NCI-H146 (cell line): ENCODE results near the gene IFT20.
"Not testable (repeated sequence)": the region's sequence is repeated elsewhere in the genome, so short reads cannot be mapped to it uniquely, and the experiment has no call there.

Source experiments
- DNase-seq: peaks from one replicate; lab custom pipeline; 2025; lab: John Stamatoyannopoulos, UW

IFT20 gene

DNA sequence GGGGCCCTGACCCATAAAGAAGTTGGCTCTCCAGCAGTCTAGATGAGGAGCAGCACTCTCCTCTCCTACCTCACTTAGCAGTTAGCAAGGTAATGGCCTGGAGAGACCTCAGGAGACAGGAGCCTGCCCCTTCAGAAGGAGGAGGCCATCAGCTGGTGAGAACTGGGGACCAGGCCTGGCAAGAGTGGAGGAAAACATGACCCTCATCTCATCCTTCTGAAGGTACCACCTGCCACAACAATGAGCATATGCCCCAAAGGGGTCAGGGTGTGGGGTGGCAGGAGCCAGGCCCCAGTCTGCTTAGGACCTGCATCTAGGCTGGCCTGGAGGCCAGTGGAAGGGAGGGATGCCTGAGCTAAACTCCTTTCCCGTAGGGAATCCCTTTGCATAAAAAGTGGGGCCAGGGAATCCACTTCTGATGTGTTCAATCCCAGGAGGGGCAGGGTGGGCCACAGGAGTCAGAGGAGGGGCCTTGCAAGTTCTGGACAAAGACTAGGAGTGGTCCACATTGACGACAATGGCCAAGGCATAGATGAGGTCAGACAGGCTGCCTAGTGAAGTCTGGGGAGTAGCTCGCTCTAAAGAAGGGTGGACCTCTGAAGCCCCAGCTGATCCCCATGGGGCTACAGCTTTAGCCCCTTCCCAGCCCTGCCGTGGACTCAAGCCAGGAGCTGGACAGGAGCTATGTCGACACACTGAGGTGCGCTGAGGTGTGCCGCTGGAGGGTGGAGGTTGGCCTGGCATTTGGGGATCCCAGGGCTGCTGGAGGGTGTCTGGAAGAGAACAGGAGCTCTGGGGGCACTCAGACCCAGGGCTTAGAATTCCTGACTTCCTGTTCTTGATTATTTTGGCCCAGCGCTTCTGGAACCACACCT lies 28.7 kb upstream of the IFT20 start:
- no peak for DNase-seq

GRCh38 chr17:28363186-28363585 lies 27.9 kb upstream of the IFT20 start:
- no peak for DNase-seq

- DNase-seq = no peak
These were observed 22.6 kb upstream of the IFT20 start for GRCh38 chr17:28357901-28358197.

DNA sequence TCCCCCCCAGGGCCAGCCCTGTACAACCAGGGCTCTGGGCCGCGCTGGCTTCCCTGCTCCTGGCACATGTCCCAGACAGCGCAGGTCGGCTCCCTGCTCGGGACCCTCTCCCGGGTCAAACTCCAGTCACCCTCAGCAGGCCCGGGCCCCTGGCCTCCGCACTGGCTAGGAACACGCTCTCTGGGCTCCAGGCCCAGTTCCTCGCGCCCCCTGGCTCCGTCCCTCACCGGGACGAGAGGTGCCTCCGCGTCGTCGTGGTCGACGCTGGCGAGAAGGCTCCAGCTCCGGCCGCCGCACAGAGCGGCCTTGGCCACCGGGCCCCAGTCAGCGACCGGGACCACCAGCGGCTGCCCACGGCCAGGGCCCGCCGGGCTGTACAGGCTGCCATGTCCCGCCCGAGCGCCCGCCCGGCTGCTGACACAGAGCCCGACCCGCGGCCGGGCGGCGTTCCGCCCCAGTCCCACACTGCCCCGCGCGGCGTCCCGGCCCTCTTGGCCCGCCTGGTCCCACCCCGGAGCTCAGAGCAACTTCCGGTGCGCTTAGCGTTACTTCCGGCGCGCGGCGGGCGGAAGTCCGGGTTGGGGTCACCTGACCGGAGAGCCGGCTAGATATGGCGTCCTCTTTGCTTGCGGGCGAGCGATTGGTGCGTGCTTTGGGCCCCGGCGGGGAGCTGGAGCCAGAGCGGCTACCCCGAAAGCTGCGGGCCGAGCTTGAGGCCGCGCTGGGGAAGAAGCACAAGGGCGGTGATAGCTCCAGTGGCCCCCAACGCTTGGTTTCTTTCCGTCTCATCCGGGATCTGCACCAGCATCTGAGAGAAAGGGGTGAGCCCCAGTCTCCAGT lies 22.0 kb upstream of the IFT20 start, which contains the start of gene POLDIP2:
Gene POLDIP2 (minus strand): TSS at position 467 of the 840 bp plus-strand sequence. CDS start 79 bp downstream, at position 388.
- peak; percentile 92 for DNase-seq

- no peak for DNase-seq
These were observed 15.0 kb upstream of the IFT20 start for GRCh38 chr17:28350271-28350670.

GRCh38 chr17:28348979-28349378 lies 13.7 kb upstream of the IFT20 start:
- no peak for DNase-seq

- no peak for DNase-seq
These were observed 12.1 kb upstream of the IFT20 start for GRCh38 chr17:28347261-28347891.

DNA sequence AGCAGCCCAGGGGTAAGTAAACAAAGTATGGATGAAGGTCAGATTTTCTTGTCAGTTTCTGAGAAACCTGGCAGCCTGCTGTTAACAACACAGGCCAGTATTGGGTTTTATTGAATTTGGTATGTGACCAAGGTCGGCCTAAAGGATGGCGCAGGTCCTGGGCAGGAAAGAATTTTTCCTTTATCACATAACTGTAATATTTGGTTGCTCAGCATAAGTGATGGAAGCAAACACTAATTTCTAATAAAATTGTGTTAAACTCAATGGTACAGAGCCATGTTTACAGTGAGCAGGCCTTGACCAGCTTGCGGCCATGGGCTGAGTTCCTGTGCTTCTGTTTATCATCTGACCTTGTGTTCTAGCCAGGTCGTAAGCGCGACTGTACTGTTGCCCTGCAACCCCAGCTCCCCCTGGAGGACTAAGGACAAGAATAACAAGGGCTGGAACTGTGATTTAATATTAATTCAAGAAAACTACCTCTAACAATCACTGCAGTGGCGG lies 11.5 kb upstream of the IFT20 start:
- no peak for DNase-seq

DNA sequence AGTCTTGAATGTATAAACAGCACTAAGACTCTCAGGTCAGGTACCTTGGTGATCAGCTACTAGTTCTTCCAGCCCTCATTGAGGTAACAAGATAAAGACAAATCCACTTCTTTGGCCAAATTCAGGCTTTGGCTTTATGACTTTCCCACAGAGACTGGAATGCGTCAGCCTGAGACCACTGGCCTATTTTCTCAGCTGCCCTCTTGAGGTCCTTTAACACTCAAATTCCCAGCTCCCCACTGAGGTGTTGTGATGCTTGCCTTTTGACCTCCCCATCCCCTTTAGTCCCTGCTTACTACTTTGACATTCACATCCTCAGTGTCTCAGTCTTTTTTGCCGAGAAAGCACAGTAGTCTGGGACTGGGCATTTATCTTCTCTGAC lies 10.9 kb upstream of the IFT20 start:
- no peak for DNase-seq

DNA sequence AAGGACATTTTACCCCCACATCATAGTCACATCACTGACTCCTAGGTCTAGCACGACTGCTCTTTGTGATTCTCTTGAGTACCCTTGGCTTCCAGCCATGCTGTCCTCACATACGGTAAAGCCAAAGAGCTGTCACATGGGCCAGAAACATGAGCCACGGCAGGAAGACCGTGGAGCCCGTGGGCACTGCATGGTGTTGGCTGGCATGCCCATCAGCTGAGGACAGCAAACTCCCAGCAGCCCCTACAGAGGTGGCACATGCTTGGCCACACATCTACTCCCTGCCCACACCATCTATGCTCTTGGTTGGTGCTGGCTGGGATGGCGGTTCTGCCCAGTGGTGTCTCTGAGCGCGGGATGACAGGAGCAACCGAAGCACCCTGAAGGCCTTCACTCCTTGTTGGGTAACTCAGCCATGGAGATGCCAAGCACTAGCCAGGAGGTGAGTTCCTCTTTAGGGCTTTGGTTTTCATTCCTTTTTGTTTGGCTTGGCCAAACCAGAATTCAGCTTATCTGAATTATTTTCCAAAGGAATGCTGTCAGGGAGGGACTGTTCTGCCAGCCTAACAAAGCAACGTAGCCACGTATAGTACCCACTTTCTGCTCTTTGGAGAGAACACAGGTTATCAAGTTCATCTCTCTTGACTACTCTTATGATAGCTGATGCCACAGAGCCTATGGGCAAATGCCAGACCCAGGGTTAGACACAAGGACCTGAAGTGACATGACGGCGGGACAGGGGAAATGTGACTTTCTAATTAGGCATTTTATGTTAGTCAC lies 10.3 kb upstream of the IFT20 start:
- DNase-seq = no peak

- no peak for DNase-seq
These were observed 9.2 kb upstream of the IFT20 start for GRCh38 chr17:28344435-28344901.

DNA sequence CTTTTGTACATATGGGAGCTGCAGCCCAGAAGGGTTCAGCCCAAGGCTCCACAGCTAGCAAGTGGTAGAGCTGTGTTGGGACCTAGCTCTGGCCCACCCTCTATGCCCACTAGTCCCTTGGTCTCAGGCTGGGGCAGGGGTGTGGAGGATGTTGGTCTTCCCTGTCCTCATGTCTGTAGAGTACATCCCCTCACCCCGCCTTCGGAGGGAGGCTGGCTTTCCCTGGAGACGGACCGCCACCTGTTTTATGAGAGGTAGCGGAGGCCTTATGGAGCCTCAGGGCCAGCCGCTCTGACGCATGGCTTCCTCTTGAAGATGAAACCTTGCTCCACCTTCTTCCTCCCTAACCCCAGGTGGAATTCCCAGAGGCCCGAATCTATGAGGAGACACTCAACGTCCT lies 8.7 kb upstream of the IFT20 start:
- DNase-seq = no peak

DNA sequence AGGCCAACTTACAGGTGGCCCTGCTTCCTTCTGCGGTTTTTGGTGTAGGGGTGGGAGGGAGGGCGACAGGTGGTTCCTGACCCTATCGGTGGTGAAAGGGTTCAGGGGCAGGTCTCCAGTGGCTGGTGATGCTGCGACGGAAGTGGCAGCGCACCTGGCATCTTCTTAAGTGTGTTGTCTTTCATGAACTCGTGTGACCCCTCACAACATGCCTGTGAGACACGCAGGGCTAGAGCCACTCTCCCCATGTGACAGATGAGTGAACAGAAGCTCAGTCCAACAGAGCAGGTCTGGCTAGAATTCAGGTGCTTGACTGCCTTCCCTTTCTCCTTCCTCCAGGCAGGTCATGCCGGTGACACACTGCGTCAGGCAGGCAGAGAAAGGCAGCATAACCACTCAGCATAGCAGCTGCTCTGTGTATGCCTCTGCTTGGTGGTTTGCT lies 8.2 kb upstream of the IFT20 start:
- DNase-seq = no peak

DNA sequence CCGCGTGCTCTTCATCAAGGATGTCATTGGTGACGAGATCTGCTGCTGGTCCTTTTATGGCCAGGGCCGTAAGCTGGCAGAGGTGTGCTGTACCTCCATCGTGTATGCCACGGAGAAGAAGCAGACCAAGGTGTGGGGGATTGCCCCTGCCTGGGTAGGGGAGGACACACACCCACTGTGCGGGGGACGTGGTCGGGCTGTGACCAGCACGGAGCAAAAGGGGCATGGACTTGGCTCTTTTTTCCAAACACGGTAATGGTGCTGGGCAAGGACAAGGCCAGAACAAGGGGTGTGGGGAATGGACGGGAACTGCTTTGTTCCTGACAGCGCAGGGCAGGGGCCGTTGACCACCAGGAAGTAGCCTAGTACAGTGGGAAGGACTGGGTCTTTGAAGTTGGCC lies 7.0 kb upstream of the IFT20 start:
- no peak for DNase-seq

- DNase-seq = no peak
These were observed 6.2 kb upstream of the IFT20 start for GRCh38 chr17:28341516-28341915.

GRCh38 chr17:28340374-28340773 lies 5.1 kb upstream of the IFT20 start:
- no peak for DNase-seq

GRCh38 chr17:28339431-28339830 lies 4.2 kb upstream of the IFT20 start:
- DNase-seq = no peak

GRCh38 chr17:28338769-28339212 lies 3.5 kb upstream of the IFT20 start:
- DNase-seq = not testable (repeated sequence)

DNA sequence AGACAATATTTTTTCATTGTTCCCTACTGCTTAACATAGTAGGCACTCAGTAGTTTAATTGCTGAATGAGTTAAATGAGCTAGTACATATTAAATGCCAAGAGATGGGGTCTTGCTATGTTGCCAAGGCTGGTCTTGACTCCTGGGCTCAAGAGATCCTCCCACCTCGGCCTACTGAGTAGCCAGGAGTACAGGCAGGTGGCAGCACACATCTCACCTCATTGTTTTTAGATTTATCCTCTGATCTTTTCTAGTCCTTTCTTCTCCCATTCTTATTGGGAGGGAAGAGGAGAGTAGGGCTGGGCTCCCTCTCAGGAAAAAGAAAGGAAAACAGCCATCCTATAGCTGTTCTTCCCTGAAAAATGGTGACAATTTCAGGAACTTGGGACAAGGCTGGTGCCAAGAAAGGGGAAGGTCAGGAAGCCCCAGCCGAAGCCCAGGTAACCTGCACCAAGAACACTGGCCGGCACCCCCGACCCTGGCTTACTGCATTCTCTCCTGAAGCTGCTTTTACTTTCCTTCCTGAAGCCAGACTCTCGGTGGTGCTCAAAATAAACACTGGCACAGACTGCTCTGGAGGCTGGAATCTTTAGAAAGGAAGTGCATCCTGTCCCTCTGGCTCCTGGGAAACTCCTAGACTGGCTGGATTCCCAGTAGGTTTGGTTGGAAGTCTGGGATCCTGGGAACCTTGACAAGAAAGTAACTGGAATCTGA lies 2.9 kb upstream of the IFT20 start:
- DNase-seq = no peak

DNA sequence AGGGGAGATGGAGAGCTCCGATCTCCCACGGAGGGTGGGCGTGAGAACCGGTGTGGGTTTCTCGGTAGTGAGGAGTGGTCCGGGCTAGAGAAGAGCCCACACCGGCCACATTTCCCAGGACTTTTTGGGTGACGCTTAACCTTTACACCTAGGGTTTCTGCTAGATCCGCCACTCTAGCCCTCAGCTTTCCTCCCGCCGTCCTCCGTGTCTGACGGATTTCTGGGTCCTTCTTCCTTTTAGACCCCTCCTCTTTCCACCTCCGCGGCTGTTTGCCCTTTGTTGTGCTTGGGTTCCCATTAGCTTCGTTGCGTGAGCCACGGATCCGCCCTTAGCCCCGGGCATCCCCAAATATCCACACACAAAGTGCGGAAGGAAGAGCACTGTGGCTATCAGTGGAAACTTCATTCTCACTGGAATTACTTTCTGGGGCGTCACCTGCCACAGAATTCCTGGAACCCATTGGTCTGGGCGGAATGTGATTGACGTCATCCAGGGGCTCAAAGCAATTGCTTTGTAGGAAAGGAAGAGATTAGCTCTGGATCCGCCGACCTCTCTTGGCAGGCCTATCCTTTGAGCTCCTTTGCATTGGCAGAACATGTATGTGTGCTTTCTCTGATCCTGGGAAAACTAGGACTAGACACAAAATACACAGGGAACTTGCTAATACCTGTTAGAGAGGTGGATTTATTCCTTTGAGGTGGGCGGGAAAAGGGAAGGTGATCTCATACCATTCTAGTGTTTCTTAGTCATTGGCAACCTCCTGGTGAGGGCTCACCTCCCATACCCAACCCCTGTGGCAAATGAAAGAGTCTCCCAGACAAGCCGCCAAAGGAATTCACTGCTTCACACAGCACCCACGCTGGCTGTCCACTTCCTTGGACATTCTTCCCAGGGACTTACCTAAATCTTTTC lies 943 bp upstream of the IFT20 start:
- peak; percentile 66 for DNase-seq
